Activated T-cell treated with anti-CD3 and anti-CD28 coated beads for 4 hours (primary cell): ENCODE results near the gene SLC26A11.
A peak's percentile ranks its signal among the peaks of the same experiment; 100 is the strongest.
"Not testable (repeated sequence)": the region's sequence is repeated elsewhere in the genome, so short reads cannot be mapped to it uniquely, and the experiment has no call there.

Experiments used
- DNase-seq: peaks from one replicate; pipeline ENCODE4 v3.0.0-alpha.2; 2020

Gene SLC26A11

DNA sequence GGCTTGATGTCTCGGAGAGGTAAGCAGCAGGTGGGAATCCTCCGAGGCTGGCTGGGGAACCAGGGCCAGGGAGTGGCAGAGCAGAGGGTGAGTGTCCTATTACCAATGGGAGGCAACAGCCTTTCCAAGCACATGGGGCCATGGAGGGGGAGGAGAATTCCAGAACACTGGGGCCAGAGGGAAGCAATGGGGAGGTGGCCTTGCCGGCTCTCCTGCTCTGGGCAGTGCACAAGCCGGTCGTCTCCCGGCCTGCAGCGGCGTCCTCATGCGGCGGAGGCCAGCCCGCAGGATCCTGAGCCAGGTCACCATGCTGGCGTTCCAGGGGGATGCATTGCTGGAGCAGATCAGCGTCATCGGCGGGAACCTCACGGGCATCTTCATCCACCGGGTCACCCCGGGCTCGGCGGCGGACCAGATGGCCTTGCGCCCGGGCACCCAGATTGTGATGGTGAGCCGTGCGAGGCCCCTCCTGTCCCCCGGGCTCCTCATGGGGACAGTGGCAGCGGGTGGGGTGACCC lies 22.0 kb upstream of the SLC26A11 start:
- no peak for DNase-seq

DNA sequence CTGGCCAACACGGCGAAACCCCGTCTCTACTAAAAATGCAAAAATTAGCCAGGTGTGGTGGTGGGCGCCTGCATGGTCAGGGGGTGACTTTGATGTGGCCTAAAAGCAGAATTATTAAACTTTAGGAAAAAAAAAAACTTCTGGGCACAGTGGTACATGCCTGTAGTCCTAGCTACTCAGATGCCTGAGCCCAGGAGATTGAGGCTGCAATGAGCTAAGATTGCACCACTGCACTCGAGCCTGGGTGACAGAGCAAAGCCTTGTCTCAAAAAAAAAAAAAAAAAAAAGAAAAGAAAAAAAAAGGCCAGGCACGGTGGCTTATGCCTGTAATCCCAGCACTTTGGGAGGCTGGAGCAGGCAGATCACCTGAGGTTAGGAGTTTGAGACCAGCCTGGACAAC lies 20.9 kb upstream of the SLC26A11 start:
- not testable (repeated sequence) for DNase-seq

DNA sequence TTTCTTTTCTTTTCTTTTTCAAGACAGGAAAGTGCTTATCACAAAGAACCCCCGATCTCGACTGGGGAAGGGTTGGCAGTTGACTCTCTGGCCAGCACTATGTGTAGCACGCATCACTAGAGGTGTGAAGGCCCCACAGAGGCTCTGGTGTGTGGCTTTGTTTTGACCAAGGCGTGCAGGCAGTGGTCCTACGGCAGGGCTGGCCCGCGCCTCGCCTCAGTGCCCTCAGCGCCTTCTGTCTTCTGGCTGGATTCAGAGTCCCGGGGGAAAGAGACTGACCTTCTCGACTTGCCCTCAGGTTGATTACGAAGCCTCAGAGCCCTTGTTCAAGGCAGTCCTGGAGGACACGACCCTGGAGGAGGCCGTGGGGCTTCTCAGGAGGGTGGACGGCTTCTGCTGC lies 18.8 kb upstream of the SLC26A11 start:
- no peak for DNase-seq

DNA sequence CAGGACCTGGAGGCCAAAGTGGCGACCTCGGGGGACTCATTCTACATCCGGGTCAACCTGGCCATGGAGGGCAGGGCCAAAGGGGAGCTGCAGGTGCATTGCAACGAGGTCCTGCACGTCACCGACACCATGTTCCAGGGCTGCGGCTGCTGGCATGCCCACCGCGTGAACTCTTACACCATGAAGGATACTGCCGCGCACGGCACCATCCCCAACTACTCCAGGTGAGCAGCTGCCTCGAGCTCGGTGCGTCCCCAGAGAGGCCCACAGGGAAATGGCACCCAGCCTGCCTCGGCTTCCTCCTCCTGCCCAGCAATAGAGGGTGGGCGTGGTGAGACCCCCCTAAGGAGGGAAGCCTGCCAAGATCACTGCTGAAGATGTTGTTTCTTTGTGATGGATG lies 18.0 kb upstream of the SLC26A11 start:
- DNase-seq, result no peak

DNA sequence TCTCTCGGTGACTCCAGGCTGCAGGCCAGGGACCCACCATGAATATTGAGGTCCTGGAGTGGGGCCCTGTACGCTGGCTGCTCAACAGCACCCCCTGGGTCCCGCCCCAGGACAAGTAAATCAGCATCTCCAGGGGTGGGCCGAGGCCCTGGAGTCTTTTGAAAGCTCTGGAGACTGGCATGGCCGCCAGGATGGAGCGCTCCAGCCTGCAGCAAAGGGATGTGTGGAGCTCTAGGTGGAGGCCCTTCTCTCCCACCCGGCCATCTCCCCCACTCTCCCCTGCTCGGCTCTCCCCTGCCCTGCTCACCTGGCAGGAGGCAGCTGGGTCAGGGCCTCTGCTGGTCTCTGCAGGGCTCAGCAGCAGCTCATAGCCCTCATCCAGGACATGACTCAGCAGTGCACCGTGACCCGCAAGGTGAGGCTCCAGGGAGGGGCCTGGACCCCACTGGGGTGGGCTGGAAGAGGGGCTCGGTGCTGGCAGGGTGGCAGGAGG lies 16.7 kb upstream of the SLC26A11 start:
- DNase-seq, result no peak

DNA sequence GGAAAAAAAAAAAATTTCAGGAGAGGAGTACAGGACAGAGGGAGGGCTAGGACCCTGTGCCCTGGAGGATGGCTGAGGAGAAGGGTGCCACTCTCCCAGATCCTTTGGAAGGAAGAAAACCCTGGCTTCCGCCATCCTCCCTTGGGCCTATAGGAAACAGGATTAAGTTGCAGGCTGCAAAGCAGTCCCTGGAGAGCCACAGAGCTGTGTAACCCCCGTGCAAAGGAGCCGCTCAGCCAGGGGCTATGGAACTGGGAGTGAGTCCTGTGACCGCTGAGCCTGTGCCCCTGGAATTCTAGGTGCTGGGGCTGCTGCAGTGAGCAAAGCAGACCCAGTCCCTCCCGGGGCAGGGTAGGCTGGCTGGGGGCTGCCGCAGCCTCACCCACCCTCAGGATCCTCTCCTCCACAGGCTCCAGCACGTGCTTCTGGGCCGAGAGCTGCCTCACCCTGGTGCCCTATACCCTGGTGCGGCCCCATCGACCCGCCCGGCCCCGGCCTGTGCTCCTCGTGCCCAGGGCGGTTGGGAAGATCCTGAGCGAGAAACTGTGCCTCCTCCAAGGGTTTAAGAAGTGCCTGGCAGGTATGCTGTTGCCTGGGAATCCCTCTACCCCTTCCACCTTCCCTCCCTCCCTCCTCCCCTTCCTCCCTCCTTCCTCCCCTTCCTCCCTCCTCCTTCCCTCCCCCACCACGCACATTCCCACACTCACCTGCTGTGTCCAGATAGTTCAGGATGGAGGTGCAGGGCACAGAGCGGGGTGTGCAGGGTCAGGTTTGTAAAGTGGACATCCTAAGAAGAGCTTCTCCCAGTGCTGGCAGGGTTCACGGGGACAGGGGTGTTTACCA lies 15.4 kb upstream of the SLC26A11 start:
- no peak for DNase-seq

DNA sequence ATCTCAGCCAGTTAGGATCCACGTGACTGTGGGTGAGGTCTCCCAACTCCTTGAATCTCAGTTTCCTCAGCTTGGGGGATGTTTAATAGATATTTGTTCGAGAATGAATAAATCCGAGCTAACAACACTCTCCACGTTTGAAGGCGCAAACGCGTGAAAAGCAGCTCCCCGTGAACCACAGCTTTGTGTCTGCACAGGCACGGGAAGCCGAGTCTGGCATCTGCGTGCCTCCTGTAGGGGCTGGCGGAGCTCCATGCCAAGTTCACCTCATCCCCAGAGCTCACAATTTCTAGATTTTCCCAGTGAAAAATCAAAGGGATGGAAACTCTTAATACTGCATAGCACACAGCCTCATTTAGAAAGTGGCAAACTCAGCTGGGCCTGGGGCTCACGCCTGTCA lies 14.4 kb upstream of the SLC26A11 start:
- DNase-seq, result no peak

DNA sequence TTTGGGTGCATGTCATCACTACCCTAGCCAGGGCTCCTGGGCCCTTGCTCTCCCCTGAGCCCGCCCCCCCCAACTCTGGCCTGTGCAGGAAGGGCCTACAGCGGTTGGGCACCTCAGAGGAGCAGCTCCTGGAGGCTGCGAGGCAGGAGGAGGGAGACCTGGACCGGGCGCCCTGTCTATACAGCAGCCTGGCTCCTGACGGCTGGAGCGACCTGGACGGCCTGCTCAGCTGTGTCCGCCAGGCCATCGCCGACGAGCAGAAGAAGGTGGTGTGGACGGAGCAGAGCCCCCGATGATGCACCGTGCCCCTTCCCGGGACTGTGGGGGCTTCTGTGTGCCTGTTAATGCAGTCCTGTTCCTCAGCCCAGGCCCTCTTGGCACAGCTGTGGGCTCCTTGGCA lies 12.2 kb upstream of the SLC26A11 start:
- DNase-seq, result no peak

DNA sequence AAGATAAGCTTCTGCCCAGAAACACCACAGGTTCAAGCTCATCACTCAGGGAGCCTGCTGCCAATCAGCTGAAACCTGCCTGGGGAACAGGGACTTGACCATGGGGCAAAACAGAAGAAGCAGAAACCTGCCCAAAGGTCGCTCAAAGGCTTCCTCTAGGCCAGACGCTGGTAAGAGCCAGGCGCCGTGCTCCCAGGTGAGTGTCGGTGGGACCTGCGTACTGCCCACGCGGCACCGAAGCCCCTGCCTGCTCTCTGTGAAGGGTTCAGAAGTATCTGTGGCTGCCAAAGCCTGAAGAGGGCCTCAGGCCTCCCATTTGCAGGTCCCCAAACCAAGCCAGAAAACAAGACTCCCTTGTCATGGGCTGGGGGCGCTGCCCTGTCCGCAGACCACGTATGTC lies 10.5 kb upstream of the SLC26A11 start:
- no peak for DNase-seq

DNA sequence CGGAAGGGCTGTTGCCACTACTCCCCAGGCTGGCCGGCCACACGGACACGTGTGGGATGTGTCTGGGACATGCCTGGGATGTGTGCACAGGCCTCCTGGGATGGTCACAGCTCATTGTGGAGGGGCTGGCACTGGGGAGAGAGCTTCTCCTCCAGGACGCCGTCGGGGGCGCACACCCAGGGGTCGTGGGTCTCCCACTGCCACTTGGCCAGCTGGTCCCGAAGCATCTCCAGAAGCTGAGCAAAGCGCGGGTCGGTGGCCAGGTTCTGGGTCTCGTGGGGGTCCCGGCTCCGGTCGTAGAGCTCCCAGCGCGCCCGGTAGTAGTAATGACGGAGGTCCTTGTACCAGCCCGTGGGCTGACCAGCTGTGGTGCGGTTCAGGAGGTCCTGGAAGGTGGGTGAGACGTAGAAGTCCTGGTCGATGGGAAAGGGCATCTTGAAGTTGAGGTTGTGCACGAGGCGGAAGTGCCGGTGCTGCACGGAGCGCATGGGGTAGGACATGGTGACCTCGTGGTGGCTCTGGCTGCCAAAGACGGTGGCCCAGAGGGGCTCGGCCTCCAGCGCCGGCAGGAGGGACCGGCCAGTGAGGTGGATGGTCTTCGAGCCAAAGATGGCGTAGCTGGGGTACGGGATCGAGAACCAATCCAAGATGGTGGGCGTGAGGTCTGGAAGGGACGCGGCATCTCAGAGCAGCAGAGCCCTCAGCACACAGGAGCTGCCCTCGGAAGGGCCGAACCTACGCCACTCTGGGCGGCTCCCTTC lies 9.7 kb upstream of the SLC26A11 start:
- no peak for DNase-seq

DNA sequence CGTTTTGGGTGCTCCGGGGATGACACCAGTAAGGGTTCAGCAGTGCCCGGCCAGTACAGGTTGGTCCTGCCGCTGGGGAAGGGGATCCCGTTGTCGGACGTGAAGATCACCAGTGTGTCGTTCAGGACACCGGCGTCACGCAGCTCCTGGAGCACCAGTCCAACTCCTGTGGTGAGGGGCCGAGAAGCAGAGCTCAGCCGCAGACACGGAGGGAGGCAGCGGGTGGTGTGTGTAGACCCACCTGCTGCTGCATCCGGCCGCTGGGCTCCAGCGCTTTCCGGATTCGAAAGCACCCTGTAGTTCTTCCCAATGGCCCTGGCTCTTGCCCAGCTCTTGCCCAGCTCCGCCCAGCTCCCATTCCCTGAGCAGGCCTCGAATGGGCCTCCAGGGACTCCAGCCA lies 8.1 kb upstream of the SLC26A11 start:
- no peak for DNase-seq

DNA sequence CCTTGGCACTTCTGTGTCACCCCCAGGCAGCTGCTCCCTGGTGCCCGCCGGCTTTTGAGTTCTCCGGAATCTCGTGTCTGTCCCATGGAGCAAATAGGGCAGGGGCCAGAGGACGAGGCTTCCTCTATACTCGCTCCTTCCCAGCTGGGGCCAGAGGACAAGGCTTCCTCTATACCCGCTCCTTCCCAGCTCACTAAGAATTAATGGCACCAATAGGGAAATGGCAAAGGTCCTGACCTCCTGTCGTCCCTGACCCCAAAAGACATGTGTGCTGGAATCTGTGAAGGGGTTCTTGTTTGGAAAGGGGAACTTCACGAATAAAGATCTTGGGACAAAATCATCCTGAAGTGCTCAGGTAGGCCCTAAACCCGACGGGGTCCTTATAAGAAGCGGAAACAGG lies 7.7 kb upstream of the SLC26A11 start:
- no peak for DNase-seq

DNA sequence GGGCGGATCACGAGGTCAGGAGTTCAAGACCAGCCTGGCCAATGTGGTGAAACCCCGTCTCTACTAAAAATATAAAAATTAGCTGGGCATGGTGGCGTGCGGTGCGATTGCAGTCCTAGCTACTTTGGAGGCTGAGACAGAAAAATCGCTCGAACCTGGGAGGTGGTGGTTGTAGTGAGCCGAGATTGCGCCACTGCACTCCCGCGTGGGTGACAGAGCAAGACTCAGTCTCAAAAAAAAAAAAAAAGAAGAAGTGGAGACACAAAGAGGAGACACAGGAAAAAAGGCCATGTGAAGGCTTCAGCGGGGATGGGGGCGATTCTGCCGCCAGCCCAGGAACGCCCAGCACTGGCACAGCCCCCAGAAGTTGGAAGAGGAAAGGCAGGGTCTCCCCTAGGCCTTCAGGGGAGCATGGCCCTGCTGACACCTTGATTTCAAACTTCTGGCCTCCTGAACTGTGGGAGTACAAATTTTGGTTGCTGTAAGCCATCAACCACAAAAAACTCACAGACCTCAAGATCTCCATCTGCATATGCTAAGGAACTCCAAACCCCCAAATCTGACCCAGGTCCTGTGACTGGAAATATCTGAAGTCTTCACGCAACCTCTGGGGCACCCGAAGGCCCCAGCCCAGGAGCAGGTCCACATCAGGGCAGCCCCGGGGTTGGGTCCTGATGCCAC lies 7.1 kb upstream of the SLC26A11 start:
- DNase-seq, result no peak

DNA sequence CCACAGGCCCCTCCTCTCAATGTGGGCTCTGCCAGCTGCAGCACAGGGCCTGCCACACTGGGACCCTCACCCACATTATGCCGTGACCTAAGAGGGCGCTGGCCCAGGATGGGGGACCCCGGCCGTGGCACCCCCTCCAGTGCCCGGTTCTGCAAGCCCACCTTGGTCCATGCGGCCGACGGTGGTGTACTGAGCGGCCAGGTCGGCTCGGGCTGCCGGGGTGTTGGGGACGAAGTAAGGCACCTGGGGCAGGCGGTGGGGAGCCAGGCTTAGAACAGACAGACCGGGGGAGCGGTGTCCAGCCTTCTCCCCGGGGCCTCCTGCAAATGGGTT lies 6.6 kb upstream of the SLC26A11 start:
- DNase-seq, result no peak

DNA sequence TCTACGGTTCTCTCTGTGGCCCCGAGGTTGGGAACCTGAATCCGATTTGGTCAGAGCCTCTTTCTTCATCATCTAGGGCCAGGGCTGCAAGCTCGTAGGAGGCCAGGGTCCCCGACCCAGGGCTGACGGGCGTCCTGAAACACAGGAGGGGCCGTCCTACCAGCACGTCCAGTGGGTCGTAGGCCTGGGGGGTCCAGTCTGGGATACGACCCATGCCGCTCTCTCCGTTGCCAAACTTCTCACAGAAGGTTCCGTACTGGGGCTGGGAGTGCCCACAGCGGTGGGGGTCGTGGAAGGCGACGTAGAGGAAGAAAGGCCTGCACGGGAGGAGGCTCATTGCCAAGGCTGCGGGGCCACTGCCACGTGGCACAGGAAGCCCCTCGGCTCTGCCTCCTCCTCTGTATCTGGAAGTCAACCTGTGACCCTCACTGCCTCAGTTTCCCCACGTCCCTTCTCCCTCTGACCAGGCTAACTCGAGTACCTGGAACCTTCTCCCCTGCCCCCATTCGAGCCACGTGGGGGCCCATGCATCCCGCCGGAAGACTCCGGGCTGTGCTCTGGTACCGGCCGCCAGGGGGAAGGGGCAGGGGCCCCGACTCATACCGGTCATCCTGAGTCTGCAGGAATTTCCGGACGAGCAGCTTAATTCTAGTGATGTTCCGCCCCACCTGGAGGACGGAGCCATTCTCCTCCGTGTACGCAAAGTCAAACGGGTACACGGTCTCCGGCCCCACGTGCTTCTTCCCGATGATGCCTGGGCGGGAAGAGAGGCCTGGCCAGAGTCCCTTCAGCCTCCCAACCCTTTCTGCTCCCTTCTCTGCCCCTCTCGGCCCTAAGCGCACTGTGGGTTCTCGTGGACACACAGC lies 6.0 kb upstream of the SLC26A11 start:
- no peak for DNase-seq

DNA sequence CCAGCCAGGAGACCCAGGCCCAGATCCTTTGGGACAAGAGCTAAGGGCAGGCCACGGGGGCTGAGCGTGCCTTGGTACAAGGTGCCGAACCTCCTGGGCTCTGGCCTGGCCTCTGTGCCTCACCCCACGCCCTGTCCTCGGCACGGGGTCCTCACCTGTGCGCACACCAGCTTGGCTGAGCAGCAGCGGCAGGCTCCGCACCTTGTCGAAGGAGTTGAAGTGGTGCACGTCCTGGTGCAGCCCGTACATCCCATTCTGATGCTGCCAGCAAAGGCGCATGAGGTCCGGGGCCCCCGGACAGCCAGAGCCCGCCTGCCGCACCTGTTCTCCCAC lies 5.4 kb upstream of the SLC26A11 start:
- no peak for DNase-seq

DNA sequence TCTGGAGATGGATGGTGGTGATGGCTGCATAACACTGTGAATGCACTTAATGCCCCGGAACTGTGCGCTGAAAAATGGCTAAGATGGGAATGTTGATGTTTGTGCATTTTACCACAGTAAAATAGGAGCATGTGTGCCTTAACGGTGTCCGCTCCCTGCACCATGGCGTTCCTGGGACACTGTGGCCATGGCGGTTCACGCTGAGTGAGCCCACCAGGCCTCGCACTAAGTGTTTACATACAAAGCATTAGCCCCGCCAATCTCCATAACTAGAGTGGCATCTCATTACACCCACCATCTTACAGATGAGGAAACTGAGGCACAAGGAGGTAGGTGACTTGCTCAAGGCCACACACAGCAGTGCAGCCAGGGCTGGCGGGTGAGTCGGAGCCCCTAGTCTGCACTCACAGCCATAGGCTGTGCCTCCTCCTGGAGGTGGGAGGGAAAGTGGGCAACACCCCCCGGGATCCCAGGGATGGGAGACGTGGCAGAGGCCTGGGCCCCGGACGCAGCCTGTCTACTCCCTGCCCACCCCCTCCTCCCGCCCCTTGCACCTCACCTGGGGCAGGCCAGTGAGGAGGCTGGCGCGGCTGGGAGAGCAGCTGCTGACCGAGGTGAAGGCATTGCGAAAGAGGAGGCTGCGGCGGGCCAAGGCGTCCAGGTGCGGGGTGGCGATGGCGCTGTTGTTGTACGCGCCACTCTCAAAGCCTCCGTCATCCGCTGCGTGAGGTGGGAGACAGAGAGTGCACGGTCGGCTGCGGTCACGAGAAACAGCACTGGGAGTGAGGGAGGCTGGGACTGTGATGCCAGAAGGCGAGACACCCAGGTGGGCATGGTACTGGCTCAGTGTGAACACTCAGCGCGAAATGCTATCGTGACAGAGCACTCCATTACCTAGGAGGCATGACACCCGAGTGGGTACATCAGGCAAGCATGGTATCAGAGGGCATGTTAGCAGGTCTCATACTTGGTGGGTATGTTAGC lies 3.5 kb upstream of the SLC26A11 start:
- no peak for DNase-seq

DNA sequence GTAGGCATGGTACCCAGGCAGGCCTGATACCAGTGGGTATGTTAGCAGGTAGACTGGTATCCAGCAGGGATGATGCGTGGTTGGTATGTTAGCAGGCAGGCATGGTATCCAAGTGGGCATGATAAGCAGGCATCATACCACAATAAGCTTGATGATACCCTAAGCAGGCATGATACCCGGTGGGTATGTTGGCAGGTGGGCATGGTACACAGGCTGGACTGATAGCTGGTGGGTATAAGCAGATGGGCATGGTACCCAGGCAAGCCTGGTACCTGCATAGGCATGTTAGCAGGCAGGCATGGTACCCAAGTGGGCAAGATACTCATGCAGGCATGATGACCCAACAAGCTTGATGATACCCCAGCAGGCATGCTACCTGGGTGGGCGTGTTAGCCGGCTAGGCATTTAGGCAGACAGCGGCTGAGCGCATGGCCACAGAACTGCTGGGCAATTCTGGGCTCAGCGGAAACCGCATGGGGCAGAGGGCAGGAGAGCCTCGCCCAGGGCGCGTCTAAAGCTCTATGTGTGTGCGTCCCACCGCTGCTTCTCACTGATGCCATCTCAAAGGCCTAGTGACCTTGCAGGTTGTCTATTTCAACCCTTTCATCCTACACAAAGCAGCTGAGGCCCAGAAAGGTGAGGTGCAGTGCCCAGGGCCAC lies 2.4 kb upstream of the SLC26A11 start:
- no peak for DNase-seq

DNA sequence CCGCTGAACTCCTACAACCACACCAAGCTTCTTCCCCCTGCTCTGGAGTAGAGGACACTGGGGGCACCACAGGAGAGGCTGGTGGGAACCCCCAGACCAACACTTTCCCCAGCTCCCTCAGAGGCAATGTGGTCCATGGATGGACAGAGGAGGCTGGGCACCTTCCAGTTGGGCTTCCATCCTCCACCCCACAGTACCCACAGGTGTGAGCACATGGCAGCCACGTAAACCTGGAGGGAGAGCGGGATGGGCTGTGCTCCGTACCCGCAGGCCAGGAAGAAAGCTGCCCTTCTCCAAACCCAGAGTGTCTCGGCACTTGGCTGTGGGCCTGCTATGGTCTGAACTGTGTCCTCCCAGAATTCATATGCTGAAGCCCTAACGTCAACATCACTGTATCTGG lies 1.8 kb upstream of the SLC26A11 start:
- DNase-seq, result no peak

DNA sequence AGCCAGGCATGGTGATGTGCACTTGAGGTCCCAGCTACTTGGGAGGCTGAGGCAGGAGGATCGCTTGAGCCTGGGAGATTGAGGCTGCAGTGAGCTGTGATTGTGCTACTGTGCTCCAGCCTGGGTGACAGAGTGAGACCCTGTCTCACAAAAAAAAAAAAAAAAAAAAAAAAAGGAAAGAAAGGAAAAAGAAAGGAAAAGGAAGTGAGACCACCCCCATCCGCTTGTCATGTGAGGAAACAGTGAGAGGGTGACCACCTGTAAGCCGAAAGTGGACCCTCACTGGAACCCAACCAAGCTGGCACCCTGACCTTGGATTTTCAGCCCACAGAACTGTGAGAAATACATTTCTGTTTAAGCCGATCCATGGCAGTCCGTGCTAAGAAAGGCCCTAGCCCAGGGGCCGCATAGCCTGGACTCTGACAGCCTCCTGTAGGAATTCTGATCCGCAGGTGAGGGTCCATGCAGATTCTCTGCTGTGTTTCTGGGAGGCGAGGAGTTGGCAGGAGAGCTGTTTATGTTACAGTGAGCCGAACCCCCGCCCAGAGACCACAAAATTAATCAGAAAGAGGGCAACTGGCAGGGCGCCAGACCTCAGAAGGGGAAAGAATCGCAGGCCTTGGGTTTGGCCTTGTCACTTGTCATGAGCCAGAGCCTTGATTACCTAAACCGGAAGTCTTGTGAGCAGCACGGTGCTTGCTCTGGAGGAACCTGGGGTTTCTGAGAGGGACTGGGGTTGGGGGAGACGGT lies 1.0 kb upstream of the SLC26A11 start:
- DNase-seq, result peak; percentile 92
